GM21576 (cell line): ENCODE measurements around the gene EIF1.
"Not testable (repeated sequence)": the region's sequence is repeated elsewhere in the genome, so short reads cannot be mapped to it uniquely, and the experiment has no call there.

ENCODE experiments used
- ATAC-seq: cut with Tn5 transposase; IDR thresholded peaks from one replicate; pipeline ENCODE4 v1.9.1; 2021; ENCODE audit warnings: mild to moderate bottlenecking, moderate library complexity; ENCODE audit not compliant: unreplicated experiment

The EIF1 gene

GRCh38 chr17:41655611-41656111 lies 33.0 kb upstream of the EIF1 start:
- no peak for ATAC-seq

GRCh38 chr17:41656249-41657023 lies 32.2 kb upstream of the EIF1 start:
- ATAC-seq, result no peak

- no peak for ATAC-seq
Measured at GRCh38 chr17:41657176-41657754, 31.4 kb upstream of the EIF1 start.

GRCh38 chr17:41657936-41658335 lies 30.7 kb upstream of the EIF1 start:
- no peak for ATAC-seq

- ATAC-seq, result no peak
Measured at GRCh38 chr17:41658846-41659245, 29.8 kb upstream of the EIF1 start.

- ATAC-seq, result no peak
Measured at GRCh38 chr17:41659427-41660212, 29.1 kb upstream of the EIF1 start.

- no peak for ATAC-seq
Measured at GRCh38 chr17:41660221-41660711, 28.4 kb upstream of the EIF1 start.

GRCh38 chr17:41663451-41664171 lies 25.1 kb upstream of the EIF1 start:
- no peak for ATAC-seq

- no peak for ATAC-seq
Measured at GRCh38 chr17:41664172-41664457, 24.6 kb upstream of the EIF1 start.

- ATAC-seq, result no peak
Measured at GRCh38 chr17:41664587-41665565, 23.8 kb upstream of the EIF1 start.

GRCh38 chr17:41665566-41666236 lies 23.0 kb upstream of the EIF1 start:
- ATAC-seq, result peak; percentile 64

- ATAC-seq, result peak; percentile 34
Measured at GRCh38 chr17:41666237-41666641, 22.4 kb upstream of the EIF1 start.

- peak; percentile 46 for ATAC-seq
Measured at GRCh38 chr17:41666708-41667279, 21.9 kb upstream of the EIF1 start.

- ATAC-seq, result no peak
Measured at GRCh38 chr17:41667280-41668041, 21.2 kb upstream of the EIF1 start.

GRCh38 chr17:41672153-41672552 lies 16.5 kb upstream of the EIF1 start:
- no peak for ATAC-seq

- not testable (repeated sequence) for ATAC-seq
Measured at GRCh38 chr17:41675157-41676057, 13.3 kb upstream of the EIF1 start.

- ATAC-seq, result no peak
Measured at GRCh38 chr17:41676058-41676419, 12.6 kb upstream of the EIF1 start.
